GM21786 (cell line): ENCODE results near the gene LOX.

Experiments used
- ATAC-seq: cut with Tn5 transposase; IDR thresholded peaks from one replicate; pipeline ENCODE4 v1.9.1; 2021; ENCODE audit not compliant: unreplicated experiment

Gene LOX

GRCh38 chr5:122054266-122054665, 23.8 kb downstream of the LOX start:
- ATAC-seq = no peak

- no peak for ATAC-seq
These were observed 24.6 kb downstream of the LOX start for GRCh38 chr5:122053181-122054109.

- ATAC-seq = no peak
These were observed 26.5 kb downstream of the LOX start for GRCh38 chr5:122051569-122051968.

- ATAC-seq = no peak
These were observed 27.1 kb downstream of the LOX start for GRCh38 chr5:122050959-122051358.

GRCh38 chr5:122040636-122041302, 37.3 kb downstream of the LOX start:
- no peak for ATAC-seq

GRCh38 chr5:122036326-122036725, 41.7 kb downstream of the LOX start:
- ATAC-seq = no peak

- ATAC-seq = no peak
These were observed 42.1 kb downstream of the LOX start for GRCh38 chr5:122035913-122036312.

GRCh38 chr5:122031836-122032235, 46.2 kb downstream of the LOX start:
- ATAC-seq = no peak

GRCh38 chr5:122030251-122030650, 47.8 kb downstream of the LOX start:
- no peak for ATAC-seq

- no peak for ATAC-seq
These were observed 48.2 kb downstream of the LOX start for GRCh38 chr5:122029818-122030217.

GRCh38 chr5:122022966-122023365, 55.1 kb downstream of the LOX start:
- peak; percentile 52 for ATAC-seq

GRCh38 chr5:122019919-122020590, 58.0 kb downstream of the LOX start:
- no peak for ATAC-seq

- ATAC-seq = no peak
These were observed 62.6 kb downstream of the LOX start for GRCh38 chr5:122015471-122015870.

- no peak for ATAC-seq
These were observed 63.7 kb downstream of the LOX start for GRCh38 chr5:122014236-122014935.
